HepG2 (cell line): Measurements from ENCODE around the gene C9orf43. TPM values are rescaled to one million over a fixed set of nuclear protein-coding genes. Genes with fewer than 3 reads are reported as not detected.

Source experiments
- GATAD2A ChIP-seq: IDR thresholded peaks from 2 replicates; pipeline ENCODE4 v1.6.1; 2016
- RCOR2 ChIP-seq: IDR thresholded peaks from 2 replicates; pipeline ENCODE4 v1.6.1; 2016; ENCODE audit warnings: missing biosample characterization, missing genetic modification reagents
- SAP130 ChIP-seq: IDR thresholded peaks from 2 replicates; pipeline ENCODE4 v1.6.1; 2016; ENCODE audit warnings: low read depth
- ZNF12 ChIP-seq: sonication (generic); formaldehyde crosslinking; IDR thresholded peaks from 2 replicates; pipeline ENCODE4 v1.5.0; 2020; ENCODE audit warnings: missing genetic modification reagents
- ZNF430 ChIP-seq: sonication (generic); formaldehyde crosslinking; IDR thresholded peaks from 2 replicates; pipeline ENCODE4 v1.9.0; 2021; ENCODE audit warnings: mild to moderate bottlenecking, missing genetic modification reagents
- ZNF446 ChIP-seq: sonication (generic); formaldehyde crosslinking; IDR thresholded peaks from 2 replicates; pipeline ENCODE4 v1.5.0; 2020; ENCODE audit warnings: mild to moderate bottlenecking, missing genetic modification reagents
- ZNF761 ChIP-seq: sonication (generic); formaldehyde crosslinking; conservative IDR thresholded peaks from 2 replicates; pipeline ENCODE4 v1.4.0; 2020; ENCODE audit warnings: mild to moderate bottlenecking, missing genetic modification reagents
- polyA plus RNA-seq, 8 experiments: library from polyadenylated mRNA; depleted of rRNA in 3 of 8; stranded (reverse) in 7 of 8; unstranded in 1 of 8; fragments of >200 nt; fragmentation: Illumina TruSeq in 4 of 8; extraction: Trizol in 4 of 8; gene quantifications; 2 replicates each; pipeline versions ENCODE4 v1.2.1 to v1.2.3, GENCODE V29; 2011 to 2016; ENCODE audit warnings: low read depth in 4 of 8, missing spikeins in 1 of 8, mixed read lengths in 1 of 8; ENCODE audit not compliant: insufficient read depth in 1 of 8
- total RNA-seq, 5 experiments: library from RNA; depleted of rRNA; stranded (reverse); fragments of >200 nt; fragmentation: Illumina TruSeq; extraction: Trizol; gene quantifications; 2 replicates each; pipeline ENCODE4 v1.2.3, GENCODE V29; 2016; ENCODE audit warnings: low read depth in 1 of 5
- TF ChIP-seq, protein P1 (sequence below): sonication (generic); formaldehyde crosslinking; IDR thresholded peaks from 2 replicates; pipeline ENCODE4 v1.5.1; 2020; ENCODE audit warnings: mild to moderate bottlenecking, missing genetic modification reagents, moderate library complexity
- TF ChIP-seq, protein P2 (sequence below): sonication (generic); formaldehyde crosslinking; conservative IDR thresholded peaks from 2 replicates; pipeline ENCODE4 v1.4.0; 2020; ENCODE audit warnings: mild to moderate bottlenecking, missing genetic modification reagents, moderate library complexity
- TF ChIP-seq, protein P3 (sequence below), 2 experiments: sonication (generic) in 1 of 2; formaldehyde crosslinking in 1 of 2; IDR thresholded peaks; 2 replicates each; pipeline versions ENCODE4 v1.4.0 to v1.6.1; 2016 to 2020; ENCODE audit warnings: borderline replicate concordance in 1 of 2, low read depth in 1 of 2, mild to moderate bottlenecking in 1 of 2, missing genetic modification reagents in 1 of 2
- TF ChIP-seq, protein P4 (sequence below): IDR thresholded peaks from 2 replicates; pipeline ENCODE4 v1.6.1; 2016; ENCODE audit warnings: missing genetic modification reagents, missing compliant biosample characterization
- TF ChIP-seq, protein P5 (sequence below): sonication (generic); formaldehyde crosslinking; IDR thresholded peaks from 2 replicates; pipeline ENCODE4 v1.5.0; 2020; ENCODE audit warnings: mild to moderate bottlenecking, missing genetic modification reagents, borderline replicate concordance
- TF ChIP-seq, protein P6 (sequence below): IDR thresholded peaks from 2 replicates; pipeline ENCODE4 v1.6.1; 2012; ENCODE audit warnings: inconsistent platforms

C9orf43 gene
- total and polyA plus RNA-seq, 2 of the 13 experiments (the other 11 are each of a cell fraction or from before 2014, with no cell fraction given): 0.24 to 0.31 TPM

DNA sequence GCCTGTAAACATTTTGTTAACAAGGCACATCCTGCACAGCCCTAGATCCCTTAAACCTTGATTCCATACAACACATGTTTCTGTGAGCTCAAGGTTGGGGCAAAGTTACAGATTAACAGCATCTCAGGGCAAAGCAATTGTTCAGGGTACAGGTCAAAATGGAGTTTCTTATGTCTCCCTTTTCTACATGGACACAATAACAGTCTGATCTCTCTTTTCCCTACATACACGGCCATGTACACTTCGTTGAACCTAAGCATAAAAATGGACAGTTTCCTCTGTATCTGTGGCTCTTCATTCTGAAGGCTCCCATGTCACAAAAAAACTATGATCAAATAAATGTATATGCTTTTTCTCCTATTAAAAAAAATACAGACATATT lies 30.7 kb upstream of the C9orf43 start (continued):
- TF ChIP-seq, protein P1, sequence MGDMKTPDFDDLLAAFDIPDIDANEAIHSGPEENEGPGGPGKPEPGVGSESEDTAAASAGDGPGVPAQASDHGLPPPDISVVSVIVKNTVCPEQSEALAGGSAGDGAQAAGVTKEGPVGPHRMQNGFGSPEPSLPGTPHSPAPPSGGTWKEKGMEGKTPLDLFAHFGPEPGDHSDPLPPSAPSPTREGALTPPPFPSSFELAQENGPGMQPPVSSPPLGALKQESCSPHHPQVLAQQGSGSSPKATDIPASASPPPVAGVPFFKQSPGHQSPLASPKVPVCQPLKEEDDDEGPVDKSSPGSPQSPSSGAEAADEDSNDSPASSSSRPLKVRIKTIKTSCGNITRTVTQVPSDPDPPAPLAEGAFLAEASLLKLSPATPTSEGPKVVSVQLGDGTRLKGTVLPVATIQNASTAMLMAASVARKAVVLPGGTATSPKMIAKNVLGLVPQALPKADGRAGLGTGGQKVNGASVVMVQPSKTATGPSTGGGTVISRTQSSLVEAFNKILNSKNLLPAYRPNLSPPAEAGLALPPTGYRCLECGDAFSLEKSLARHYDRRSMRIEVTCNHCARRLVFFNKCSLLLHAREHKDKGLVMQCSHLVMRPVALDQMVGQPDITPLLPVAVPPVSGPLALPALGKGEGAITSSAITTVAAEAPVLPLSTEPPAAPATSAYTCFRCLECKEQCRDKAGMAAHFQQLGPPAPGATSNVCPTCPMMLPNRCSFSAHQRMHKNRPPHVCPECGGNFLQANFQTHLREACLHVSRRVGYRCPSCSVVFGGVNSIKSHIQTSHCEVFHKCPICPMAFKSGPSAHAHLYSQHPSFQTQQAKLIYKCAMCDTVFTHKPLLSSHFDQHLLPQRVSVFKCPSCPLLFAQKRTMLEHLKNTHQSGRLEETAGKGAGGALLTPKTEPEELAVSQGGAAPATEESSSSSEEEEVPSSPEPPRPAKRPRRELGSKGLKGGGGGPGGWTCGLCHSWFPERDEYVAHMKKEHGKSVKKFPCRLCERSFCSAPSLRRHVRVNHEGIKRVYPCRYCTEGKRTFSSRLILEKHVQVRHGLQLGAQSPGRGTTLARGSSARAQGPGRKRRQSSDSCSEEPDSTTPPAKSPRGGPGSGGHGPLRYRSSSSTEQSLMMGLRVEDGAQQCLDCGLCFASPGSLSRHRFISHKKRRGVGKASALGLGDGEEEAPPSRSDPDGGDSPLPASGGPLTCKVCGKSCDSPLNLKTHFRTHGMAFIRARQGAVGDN (CRISPR knock-in tag): peak; percentile 27; the same call in 1 of the 2 replicates
- TF ChIP-seq GATAD2A (CRISPR knock-in tag) (peak; percentile 56; the same call in 1 of the 2 replicates), ZNF430 (0 out of 2 replicates have a peak, but pooled peaks have one; percentile 41), ZNF761 (CRISPR knock-in tag) (0 out of 2 replicates have a peak, but pooled peaks have one; percentile 13), SAP130 (CRISPR knock-in tag) (peak; percentile 38; the same call in 1 of the 2 replicates), ZNF12 (0 out of 2 replicates have a peak, but pooled peaks have one; percentile 18), ZNF446 (0 out of 2 replicates have a peak, but pooled peaks have one; percentile 11), RCOR2 (0 out of 2 replicates have a peak, but pooled peaks have one; percentile 24)
- TF ChIP-seq, protein P2, sequence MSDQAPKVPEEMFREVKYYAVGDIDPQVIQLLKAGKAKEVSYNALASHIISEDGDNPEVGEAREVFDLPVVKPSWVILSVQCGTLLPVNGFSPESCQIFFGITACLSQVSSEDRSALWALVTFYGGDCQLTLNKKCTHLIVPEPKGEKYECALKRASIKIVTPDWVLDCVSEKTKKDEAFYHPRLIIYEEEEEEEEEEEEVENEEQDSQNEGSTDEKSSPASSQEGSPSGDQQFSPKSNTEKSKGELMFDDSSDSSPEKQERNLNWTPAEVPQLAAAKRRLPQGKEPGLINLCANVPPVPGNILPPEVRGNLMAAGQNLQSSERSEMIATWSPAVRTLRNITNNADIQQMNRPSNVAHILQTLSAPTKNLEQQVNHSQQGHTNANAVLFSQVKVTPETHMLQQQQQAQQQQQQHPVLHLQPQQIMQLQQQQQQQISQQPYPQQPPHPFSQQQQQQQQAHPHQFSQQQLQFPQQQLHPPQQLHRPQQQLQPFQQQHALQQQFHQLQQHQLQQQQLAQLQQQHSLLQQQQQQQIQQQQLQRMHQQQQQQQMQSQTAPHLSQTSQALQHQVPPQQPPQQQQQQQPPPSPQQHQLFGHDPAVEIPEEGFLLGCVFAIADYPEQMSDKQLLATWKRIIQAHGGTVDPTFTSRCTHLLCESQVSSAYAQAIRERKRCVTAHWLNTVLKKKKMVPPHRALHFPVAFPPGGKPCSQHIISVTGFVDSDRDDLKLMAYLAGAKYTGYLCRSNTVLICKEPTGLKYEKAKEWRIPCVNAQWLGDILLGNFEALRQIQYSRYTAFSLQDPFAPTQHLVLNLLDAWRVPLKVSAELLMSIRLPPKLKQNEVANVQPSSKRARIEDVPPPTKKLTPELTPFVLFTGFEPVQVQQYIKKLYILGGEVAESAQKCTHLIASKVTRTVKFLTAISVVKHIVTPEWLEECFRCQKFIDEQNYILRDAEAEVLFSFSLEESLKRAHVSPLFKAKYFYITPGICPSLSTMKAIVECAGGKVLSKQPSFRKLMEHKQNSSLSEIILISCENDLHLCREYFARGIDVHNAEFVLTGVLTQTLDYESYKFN (CRISPR knock-in tag): peak; percentile 76; the same call in 1 of the 2 replicates
- TF ChIP-seq, protein P3, sequence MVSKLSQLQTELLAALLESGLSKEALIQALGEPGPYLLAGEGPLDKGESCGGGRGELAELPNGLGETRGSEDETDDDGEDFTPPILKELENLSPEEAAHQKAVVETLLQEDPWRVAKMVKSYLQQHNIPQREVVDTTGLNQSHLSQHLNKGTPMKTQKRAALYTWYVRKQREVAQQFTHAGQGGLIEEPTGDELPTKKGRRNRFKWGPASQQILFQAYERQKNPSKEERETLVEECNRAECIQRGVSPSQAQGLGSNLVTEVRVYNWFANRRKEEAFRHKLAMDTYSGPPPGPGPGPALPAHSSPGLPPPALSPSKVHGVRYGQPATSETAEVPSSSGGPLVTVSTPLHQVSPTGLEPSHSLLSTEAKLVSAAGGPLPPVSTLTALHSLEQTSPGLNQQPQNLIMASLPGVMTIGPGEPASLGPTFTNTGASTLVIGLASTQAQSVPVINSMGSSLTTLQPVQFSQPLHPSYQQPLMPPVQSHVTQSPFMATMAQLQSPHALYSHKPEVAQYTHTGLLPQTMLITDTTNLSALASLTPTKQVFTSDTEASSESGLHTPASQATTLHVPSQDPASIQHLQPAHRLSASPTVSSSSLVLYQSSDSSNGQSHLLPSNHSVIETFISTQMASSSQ (IDR thresholded peaks at IDR 0.05; ENCODE audit: low read depth): peak; percentile 56; the same call in 1 of the 2 replicates
- TF ChIP-seq, protein P3 (CRISPR knock-in tag; IDR thresholded peaks at IDR 0.05; ENCODE audit: borderline replicate concordance): peak; percentile 74; the same call in 1 of the 2 replicates
- TF ChIP-seq, protein P4, sequence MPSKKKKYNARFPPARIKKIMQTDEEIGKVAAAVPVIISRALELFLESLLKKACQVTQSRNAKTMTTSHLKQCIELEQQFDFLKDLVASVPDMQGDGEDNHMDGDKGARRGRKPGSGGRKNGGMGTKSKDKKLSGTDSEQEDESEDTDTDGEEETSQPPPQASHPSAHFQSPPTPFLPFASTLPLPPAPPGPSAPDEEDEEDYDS: peak; percentile 71
- TF ChIP-seq, protein P5, sequence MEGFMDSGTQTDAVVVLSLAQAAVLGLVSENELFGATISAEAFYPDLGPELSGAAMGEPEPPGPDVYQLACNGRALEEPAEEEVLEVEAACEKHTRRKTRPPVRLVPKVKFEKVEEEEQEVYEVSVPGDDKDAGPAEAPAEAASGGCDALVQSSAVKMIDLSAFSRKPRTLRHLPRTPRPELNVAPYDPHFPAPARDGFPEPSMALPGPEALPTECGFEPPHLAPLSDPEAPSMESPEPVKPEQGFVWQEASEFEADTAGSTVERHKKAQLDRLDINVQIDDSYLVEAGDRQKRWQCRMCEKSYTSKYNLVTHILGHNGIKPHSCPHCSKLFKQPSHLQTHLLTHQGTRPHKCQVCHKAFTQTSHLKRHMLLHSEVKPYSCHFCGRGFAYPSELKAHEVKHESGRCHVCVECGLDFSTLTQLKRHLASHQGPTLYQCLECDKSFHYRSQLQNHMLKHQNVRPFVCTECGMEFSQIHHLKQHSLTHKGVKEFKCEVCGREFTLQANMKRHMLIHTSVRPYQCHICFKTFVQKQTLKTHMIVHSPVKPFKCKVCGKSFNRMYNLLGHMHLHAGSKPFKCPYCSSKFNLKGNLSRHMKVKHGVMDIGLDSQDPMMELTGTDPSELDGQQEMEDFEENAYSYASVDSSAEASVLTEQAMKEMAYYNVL (CRISPR knock-in tag): 0 out of 2 replicates have a peak, but pooled peaks have one; percentile 57
- TF ChIP-seq, protein P6, sequence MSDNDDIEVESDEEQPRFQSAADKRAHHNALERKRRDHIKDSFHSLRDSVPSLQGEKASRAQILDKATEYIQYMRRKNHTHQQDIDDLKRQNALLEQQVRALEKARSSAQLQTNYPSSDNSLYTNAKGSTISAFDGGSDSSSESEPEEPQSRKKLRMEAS: peak; percentile 27; the same call in 1 of the 2 replicates
